Progenitor cell of endocrine pancreas (in vitro differentiated cells): Measurements from ENCODE around the gene ARFIP2. TPM values are rescaled to one million over a fixed set of nuclear protein-coding genes. Genes with fewer than 3 reads are reported as not detected.

Source experiments
- DNase-seq: peaks from one replicate; pipeline ENCODE4 v3.0.0; 2021; ENCODE audit warnings: low spot score; ENCODE audit not compliant: unreplicated experiment
- H3K27ac Mint-ChIP-seq: 2 replicates; pipeline ENCODE4 v1.8.0; 2021; ENCODE audit warnings: mild to moderate bottlenecking, moderate library complexity, mixed read lengths
- H3K27me3 Mint-ChIP-seq: 2 replicates; pipeline ENCODE4 v1.8.0; 2021; ENCODE audit warnings: mixed read lengths
- H3K36me3 Mint-ChIP-seq: 2 replicates; pipeline ENCODE4 v1.8.0; 2022; ENCODE audit warnings: mixed read lengths; ENCODE audit not compliant: insufficient read depth
- H3K4me1 Mint-ChIP-seq: 2 replicates; pipeline ENCODE4 v1.8.0; 2021; ENCODE audit warnings: low read depth, mixed read lengths
- H3K4me3 Mint-ChIP-seq: 2 replicates; pipeline ENCODE4 v1.8.0; 2021; ENCODE audit warnings: low read depth, mild to moderate bottlenecking, moderate library complexity, mixed read lengths
- H3K9me3 Mint-ChIP-seq: 2 replicates; pipeline ENCODE4 v1.8.0; 2021; ENCODE audit warnings: low read depth, mixed read lengths
- total RNA-seq: library from RNA; stranded (reverse); gene quantifications from 2 replicates; pipeline ENCODE4 v1.2.1, GENCODE V29; 2021
- TF ChIP-seq, protein P1 (sequence below): fragments of 200-600 bp; sonication (generic); IDR thresholded peaks from one replicate; pipeline ENCODE4 v1.5.0; 2021; ENCODE audit warnings: antibody characterized with exemption, mild to moderate bottlenecking; ENCODE audit not compliant: unreplicated experiment

The ARFIP2 gene
- total RNA-seq, 1 donor from 2014 or later, result 78.1 TPM

DNA sequence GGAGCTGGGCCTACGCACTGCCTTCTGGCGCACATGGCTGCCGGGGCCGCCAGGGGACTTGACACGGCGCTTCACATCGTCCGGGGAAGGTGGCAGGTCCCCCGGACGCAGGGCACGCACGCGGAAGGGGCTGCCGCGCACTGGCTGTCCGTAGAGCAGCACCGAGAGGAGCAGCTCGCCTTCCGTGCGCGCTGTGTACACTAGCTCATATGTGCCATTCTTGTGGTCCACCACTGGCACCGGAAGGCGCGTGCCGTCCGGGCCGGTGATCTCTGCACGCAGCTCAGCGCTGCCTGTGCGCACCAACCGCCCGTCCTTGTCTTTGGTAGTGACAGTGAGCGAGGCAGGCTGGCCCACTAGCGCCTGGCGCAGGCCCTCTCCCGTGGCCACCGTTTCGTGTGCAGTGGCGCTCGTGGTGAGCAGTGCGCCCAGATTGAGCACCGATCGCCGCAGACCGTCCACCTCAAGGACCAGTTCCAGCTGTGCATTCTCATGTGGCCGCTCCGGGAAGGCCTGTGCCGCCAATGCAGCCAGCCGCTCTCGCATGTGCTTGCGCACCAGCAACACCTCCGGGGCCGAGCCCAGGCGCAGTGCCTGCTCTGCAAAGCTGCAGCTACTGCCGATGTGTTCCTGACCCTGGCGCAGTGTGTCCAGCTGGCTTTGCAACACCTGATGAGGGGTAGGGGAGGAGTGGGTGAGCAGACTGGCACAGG is 24.6 kb downstream of the ARFIP2 start:
- Mint-ChIP-seq H3K9me3 (no peaks in the 10 kb centered on the region), H3K27ac (no peak overlapping the region), H3K4me3 (no peak overlapping the region), H3K27me3 (no peaks in the 10 kb centered on the region), H3K4me1 (peaks cover 18% of the 10 kb centered on the region), H3K36me3 (peaks cover 8% of the 10 kb centered on the region)
- DNase-seq, result no peak
- TF ChIP-seq, protein P1, sequence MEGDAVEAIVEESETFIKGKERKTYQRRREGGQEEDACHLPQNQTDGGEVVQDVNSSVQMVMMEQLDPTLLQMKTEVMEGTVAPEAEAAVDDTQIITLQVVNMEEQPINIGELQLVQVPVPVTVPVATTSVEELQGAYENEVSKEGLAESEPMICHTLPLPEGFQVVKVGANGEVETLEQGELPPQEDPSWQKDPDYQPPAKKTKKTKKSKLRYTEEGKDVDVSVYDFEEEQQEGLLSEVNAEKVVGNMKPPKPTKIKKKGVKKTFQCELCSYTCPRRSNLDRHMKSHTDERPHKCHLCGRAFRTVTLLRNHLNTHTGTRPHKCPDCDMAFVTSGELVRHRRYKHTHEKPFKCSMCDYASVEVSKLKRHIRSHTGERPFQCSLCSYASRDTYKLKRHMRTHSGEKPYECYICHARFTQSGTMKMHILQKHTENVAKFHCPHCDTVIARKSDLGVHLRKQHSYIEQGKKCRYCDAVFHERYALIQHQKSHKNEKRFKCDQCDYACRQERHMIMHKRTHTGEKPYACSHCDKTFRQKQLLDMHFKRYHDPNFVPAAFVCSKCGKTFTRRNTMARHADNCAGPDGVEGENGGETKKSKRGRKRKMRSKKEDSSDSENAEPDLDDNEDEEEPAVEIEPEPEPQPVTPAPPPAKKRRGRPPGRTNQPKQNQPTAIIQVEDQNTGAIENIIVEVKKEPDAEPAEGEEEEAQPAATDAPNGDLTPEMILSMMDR, result no peak

DNA sequence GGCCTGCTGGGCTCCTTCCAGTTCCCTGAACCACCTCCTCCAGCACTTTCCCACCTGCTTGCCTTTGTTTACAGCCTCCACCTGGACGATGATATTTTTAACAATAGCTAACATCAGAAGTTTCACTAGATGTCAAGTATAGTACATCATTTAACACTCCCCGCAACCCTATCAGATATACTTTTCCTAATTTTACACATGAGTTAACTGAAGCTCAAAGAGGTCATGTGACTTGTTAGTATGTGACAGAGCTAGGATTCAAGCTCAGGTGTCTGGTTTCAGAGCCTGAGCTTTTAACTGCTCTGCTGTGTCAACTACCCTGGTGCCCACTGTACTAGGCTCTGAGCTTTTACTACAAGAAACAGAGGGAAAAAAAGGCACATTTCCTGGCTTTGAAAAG is 26.1 kb downstream of the ARFIP2 start:
- H3K27ac Mint-ChIP-seq, result no peak overlapping the region

DNA sequence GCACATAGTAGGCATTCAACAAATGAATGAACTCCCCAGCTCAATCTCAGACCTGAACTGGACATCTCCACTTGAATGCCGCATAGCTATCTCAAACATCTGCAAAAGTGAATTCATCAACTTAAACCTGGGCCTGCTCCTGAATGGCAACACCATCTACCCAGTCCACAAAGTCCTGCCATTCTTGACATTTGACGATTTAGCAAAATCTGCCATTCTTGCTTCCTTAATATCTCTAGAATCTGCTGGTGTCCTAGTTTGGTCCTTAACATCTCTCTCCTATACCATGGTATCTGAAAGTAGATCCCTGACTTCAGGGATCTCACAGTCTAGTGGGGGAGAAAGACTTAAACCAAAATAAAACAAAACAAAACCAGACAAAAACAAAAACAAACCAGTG is 28.0 kb downstream of the ARFIP2 start:
- H3K9me3 Mint-ChIP-seq, result no peaks in the 10 kb centered on the region
- H3K4me1 Mint-ChIP-seq, result peaks cover 8% of the 10 kb centered on the region
- H3K4me3 Mint-ChIP-seq, result no peak overlapping the region
- H3K36me3 Mint-ChIP-seq, result peaks cover 5% of the 10 kb centered on the region
- TF ChIP-seq, protein P1, result no peak
- DNase-seq, result no peak
- no peak overlapping the region for H3K27ac Mint-ChIP-seq
- no peaks in the 10 kb centered on the region for H3K27me3 Mint-ChIP-seq

More for the DNA sequence above, 26.1 kb downstream of the ARFIP2 start:
- Mint-ChIP-seq H3K4me3 (no peak overlapping the region), H3K4me1 (peaks cover 18% of the 10 kb centered on the region), H3K9me3 (no peaks in the 10 kb centered on the region), H3K36me3 (peaks cover 8% of the 10 kb centered on the region), H3K27me3 (no peaks in the 10 kb centered on the region)
- no peak for DNase-seq
- TF ChIP-seq, protein P1, result no peak

DNA sequence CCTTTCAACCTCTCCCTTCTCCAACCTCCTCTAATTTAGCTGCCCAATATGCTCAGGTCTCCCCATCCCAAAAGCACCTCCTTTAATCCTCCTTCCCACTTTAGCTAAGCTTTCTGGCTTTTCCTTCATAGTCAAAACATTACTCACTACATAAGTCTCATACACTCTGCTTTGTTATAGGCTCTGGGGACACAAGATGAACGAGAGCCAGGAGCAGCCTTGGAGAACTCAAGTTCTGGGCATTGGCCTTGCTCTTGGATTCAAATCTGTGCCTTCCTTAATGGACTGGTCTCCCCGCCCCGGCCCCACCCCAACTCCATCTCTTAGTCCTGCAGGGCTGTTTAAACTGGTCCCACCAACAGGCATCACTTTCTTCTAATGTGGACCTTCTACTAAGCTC is 28.9 kb downstream of the ARFIP2 start:
- peaks cover 5% of the 10 kb centered on the region for H3K36me3 Mint-ChIP-seq
- no peaks in the 10 kb centered on the region for H3K9me3 Mint-ChIP-seq
- H3K27me3 Mint-ChIP-seq, result no peaks in the 10 kb centered on the region

DNA sequence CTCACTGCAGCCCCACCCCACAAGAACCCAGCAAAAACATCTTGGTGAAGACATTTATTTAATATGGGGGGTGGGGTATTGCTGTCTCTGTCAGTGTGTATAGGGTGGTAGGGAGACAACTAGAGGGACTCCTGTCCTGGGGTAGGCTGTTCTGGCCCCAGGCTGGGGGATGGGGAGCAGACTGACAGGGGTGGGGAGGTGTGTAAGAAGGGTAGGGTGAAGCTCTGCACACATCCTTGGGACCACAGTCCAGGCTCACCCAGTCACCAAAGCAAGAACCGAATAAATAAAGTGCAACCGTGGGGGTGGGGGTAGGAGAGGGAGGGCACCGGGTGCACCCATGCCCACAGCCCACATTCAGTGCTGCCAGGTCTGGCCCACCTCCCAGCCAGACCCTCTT is 32.6 kb downstream of the ARFIP2 start:
- Mint-ChIP-seq H3K36me3 (no peaks in the 10 kb centered on the region), H3K4me1 (peaks cover 5% of the 10 kb centered on the region)
- DNase-seq, result no peak

More for the DNA sequence above, 28.9 kb downstream of the ARFIP2 start:
- TF ChIP-seq, protein P1, result no peak
- Mint-ChIP-seq H3K27ac (no peak overlapping the region), H3K4me1 (peaks cover 6% of the 10 kb centered on the region), H3K4me3 (no peak overlapping the region)
- DNase-seq, result no peak

More for the DNA sequence above, 32.6 kb downstream of the ARFIP2 start:
- Mint-ChIP-seq H3K27me3 (peaks cover 5% of the 10 kb centered on the region), H3K9me3 (no peaks in the 10 kb centered on the region), H3K27ac (no peak overlapping the region), H3K4me3 (no peak overlapping the region)
- TF ChIP-seq, protein P1, result no peak
